Measurements from ENCODE around the gene ANKLE1. TPM values are rescaled to one million over a fixed set of nuclear protein-coding genes. Genes with fewer than 3 reads are reported as not detected.

ANKLE1 gene
- total and polyA plus RNA-seq, 2 experiments from 2014 or later = 0.31 to 0.54 TPM

DNA sequence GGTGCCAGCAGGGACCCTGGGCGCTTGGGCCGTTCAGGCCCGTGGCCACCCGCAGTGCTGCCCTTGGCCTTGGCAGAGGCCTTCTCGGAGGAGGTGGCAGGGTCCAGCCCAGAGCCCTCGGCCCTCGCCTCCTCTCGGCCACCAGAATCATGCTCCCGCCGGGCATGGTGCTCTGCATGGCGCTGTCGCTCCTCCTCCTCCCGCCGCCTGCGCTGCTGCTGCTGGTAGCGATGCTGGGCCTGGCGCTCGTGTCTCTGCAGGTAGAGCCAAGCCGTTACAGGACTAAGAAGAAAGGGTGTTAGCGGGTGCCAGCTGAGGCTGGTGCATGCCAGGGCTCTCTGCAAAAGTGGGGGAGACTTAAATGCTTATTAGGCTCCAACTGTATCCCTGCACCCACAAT is 43.4 kb downstream of the ANKLE1 start:
- WGBS, 2 experiments (ENCODE audit: low coverage in 1 of 2, low lambda C conversion rate in 2 of 2, missing lambda C conversion rate in 2 of 2) = 91 to 97% methylated on average over 17 to 20 of the region's 20 CpGs
- H3K4me3 ChIP-seq = no peak overlapping the region
- no peaks in the 10 kb centered on the region for H3K9me2 ChIP-seq (ENCODE audit: insufficient read depth)
- no peak overlapping the region for H2AFZ ChIP-seq
- H3K79me2 ChIP-seq (ENCODE audit: insufficient read depth) = no peaks in the 10 kb centered on the region
- H3K4me1 ChIP-seq (ENCODE audit: insufficient read depth) = no peaks in the 10 kb centered on the region
- DNase-seq = no peak
- no peak overlapping the region for H3K4me2 ChIP-seq (ENCODE audit: unreplicated experiment)
- H3K9ac ChIP-seq = no peak overlapping the region
- 0 out of 2 replicates have a peak, but pooled peaks cover 12% of the 10 kb centered on the region for H3F3A ChIP-seq (ENCODE audit: insufficient read depth)
- no peaks in the 10 kb centered on the region for H3K36me3 ChIP-seq (ENCODE audit: low read depth)
- no peaks in the 10 kb centered on the region for H3K9me3 ChIP-seq (ENCODE audit: low read depth)
- no peak overlapping the region for H3K27ac ChIP-seq
- no peaks in the 10 kb centered on the region for H3K27me3 ChIP-seq (replicated peaks; ENCODE audit: insufficient read depth)
- in situ Hi-C loops (cut with MboI) = no loop called here
- no peaks in the 10 kb centered on the region for H4K20me1 ChIP-seq (ENCODE audit: insufficient read depth)
- TF ChIP-seq EZH2 (IDR thresholded peaks at IDR 0.05; ENCODE audit: insufficient read depth, poor library complexity, severe bottlenecking) = no peak
- TF ChIP-seq EZH2phosphoT487 (IDR thresholded peaks at IDR 0.05; ENCODE audit: insufficient read depth, low read depth) = no peak

DNA sequence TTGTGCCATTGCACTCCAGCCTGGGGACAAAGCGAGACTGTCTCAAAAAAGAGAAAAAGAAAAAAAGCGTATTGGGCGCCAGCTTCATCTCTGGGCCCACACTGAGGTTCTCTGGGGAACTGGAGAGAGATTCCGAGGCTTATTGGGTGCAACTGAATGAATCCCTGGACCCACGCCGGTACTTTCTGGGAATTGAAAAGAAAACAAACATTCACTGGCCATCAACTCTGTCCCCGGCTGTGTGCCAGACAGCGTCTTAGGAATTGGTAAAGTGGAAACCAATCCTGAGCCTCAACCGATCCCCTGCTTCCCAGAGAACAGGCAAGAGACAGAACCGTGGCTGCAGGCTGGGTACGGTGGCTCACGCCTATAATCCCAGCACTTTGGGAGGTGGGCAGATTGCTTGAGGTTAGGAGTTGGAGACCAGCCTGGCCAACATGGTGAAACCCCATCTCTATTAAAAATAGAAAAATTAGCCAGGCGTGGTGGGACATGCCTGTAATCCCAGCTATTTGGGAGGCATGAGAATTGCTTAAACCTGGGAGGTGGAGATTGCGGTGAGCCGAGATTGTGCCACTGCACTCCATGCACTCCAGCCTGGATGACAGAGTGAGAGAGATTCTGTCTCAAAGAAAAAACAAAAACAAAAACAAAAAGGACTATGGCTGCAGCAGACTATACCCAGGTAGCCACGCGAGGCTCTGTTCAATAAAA is 44.3 kb downstream of the ANKLE1 start:
- Histone ChIP-seq H3F3A (ENCODE audit: insufficient read depth) (0 out of 2 replicates have a peak, but pooled peaks cover 12% of the 10 kb centered on the region), H3K9me3 (ENCODE audit: low read depth) (no peaks in the 10 kb centered on the region), H3K4me3 (no peak overlapping the region), H2AFZ (no peak overlapping the region), H4K20me1 (ENCODE audit: insufficient read depth) (no peaks in the 10 kb centered on the region), H3K9ac (no peak overlapping the region), H3K4me2 (ENCODE audit: unreplicated experiment) (no peak overlapping the region), H3K36me3 (ENCODE audit: low read depth) (no peaks in the 10 kb centered on the region), H3K27ac (no peak overlapping the region), H3K9me2 (ENCODE audit: insufficient read depth) (no peaks in the 10 kb centered on the region), H3K79me2 (ENCODE audit: insufficient read depth) (no peaks in the 10 kb centered on the region), H3K27me3 (replicated peaks; ENCODE audit: insufficient read depth) (no peaks in the 10 kb centered on the region), H3K4me1 (ENCODE audit: insufficient read depth) (no peaks in the 10 kb centered on the region)
- no peak for TF ChIP-seq EZH2phosphoT487 (IDR thresholded peaks at IDR 0.05; ENCODE audit: insufficient read depth, low read depth)
- no peak for TF ChIP-seq EZH2 (IDR thresholded peaks at IDR 0.05; ENCODE audit: insufficient read depth, poor library complexity, severe bottlenecking)
- in situ Hi-C loops (cut with MboI) = no loop called here
- DNase-seq = no peak
- 57 to 60% methylated on average over 17 of the region's 17 CpGs for WGBS, 2 experiments (ENCODE audit: low coverage in 1 of 2, low lambda C conversion rate in 2 of 2, missing lambda C conversion rate in 2 of 2)

- Histone ChIP-seq H3K9me3 (ENCODE audit: low read depth) (no peaks in the 10 kb centered on the region), H4K20me1 (ENCODE audit: insufficient read depth) (no peaks in the 10 kb centered on the region), H3K27ac (no peak overlapping the region), H3K79me2 (ENCODE audit: insufficient read depth) (no peaks in the 10 kb centered on the region), H3K36me3 (ENCODE audit: low read depth) (no peaks in the 10 kb centered on the region), H3K4me1 (ENCODE audit: insufficient read depth) (no peaks in the 10 kb centered on the region), H3K27me3 (replicated peaks; ENCODE audit: insufficient read depth) (no peaks in the 10 kb centered on the region), H3K4me2 (ENCODE audit: unreplicated experiment) (no peak overlapping the region), H3K4me3 (no peak overlapping the region), H3F3A (ENCODE audit: insufficient read depth) (0 out of 2 replicates have a peak, but pooled peaks cover 12% of the 10 kb centered on the region), H2AFZ (no peak overlapping the region), H3K9ac (no peak overlapping the region), H3K9me2 (ENCODE audit: insufficient read depth) (no peaks in the 10 kb centered on the region)
- in situ Hi-C loops (cut with MboI) = no loop called here
- DNase-seq = no peak
- 85% methylated on average over 11 of the region's 11 CpGs for WGBS, 2 experiments (ENCODE audit: low coverage in 1 of 2, low lambda C conversion rate in 2 of 2, missing lambda C conversion rate in 2 of 2)
- TF ChIP-seq EZH2 (IDR thresholded peaks at IDR 0.05; ENCODE audit: insufficient read depth, poor library complexity, severe bottlenecking) = no peak
- no peak for TF ChIP-seq EZH2phosphoT487 (IDR thresholded peaks at IDR 0.05; ENCODE audit: insufficient read depth, low read depth)
Measured at GRCh38 chr19:17326595-17326966, 44.9 kb downstream of the ANKLE1 start.

- WGBS, 2 experiments (ENCODE audit: low coverage in 1 of 2, low lambda C conversion rate in 2 of 2, missing lambda C conversion rate in 2 of 2) = 93% methylated on average over 26 to 27 of the region's 27 CpGs
- in situ Hi-C loops (cut with MboI) = no loop called here
- no peaks in the 10 kb centered on the region for H3K9me3 ChIP-seq (ENCODE audit: low read depth)
- no peaks in the 10 kb centered on the region for H3K36me3 ChIP-seq (ENCODE audit: low read depth)
- no peaks in the 10 kb centered on the region for H3K27me3 ChIP-seq (replicated peaks; ENCODE audit: insufficient read depth)
- TF ChIP-seq EZH2phosphoT487 (IDR thresholded peaks at IDR 0.05; ENCODE audit: insufficient read depth, low read depth) = no peak
- no peak for TF ChIP-seq EZH2 (IDR thresholded peaks at IDR 0.05; ENCODE audit: insufficient read depth, poor library complexity, severe bottlenecking)
- no peaks in the 10 kb centered on the region for H3K4me1 ChIP-seq (ENCODE audit: insufficient read depth)
- no peaks in the 10 kb centered on the region for H3K9me2 ChIP-seq (ENCODE audit: insufficient read depth)
- H3F3A ChIP-seq (ENCODE audit: insufficient read depth) = 0 out of 2 replicates have a peak, but pooled peaks cover 12% of the 10 kb centered on the region
- no peak overlapping the region for H3K9ac ChIP-seq
- no peak overlapping the region for H3K4me3 ChIP-seq
- no peak overlapping the region for H3K27ac ChIP-seq
- H3K4me2 ChIP-seq (ENCODE audit: unreplicated experiment) = no peak overlapping the region
- no peaks in the 10 kb centered on the region for H3K79me2 ChIP-seq (ENCODE audit: insufficient read depth)
- DNase-seq = no peak
- H2AFZ ChIP-seq = no peak overlapping the region
- H4K20me1 ChIP-seq (ENCODE audit: insufficient read depth) = no peaks in the 10 kb centered on the region
Measured at GRCh38 chr19:17327068-17327653, 45.5 kb downstream of the ANKLE1 start.
